HCT116 (cell line): ENCODE measurements around the gene TMPRSS7. TPM values are rescaled to one million over a fixed set of nuclear protein-coding genes. Genes with fewer than 3 reads are reported as not detected.

Experiments used
- ATAC-seq: fragments of 200-7000 bp; cut with Tn5 transposase; 2 replicates; pipeline ENCODE4 v1.9.1; 2020; ENCODE audit warnings: mild to moderate bottlenecking, moderate library complexity
- BruUV-seq: library from RNA; stranded (reverse); fragments of 400-500 nt; replicated peaks from 2 replicates; lab custom pipeline; 2021; lab: Mats Ljungman, UMichigan
- CTCF ChIA-PET: fragments of 300-600 bp; sonication (Branson Sonifier 250); formaldehyde crosslinking; loops from one replicate; lab custom pipeline; 2021; ENCODE audit warnings: antibody characterized with exemption; lab: Charles Lee
- POLR2A ChIA-PET: fragments of 300-600, 350-600 bp; sonication (Branson Sonifier 250); formaldehyde crosslinking; loops from one replicate; lab custom pipeline; 2021; ENCODE audit warnings: antibody characterized with exemption; lab: Charles Lee
- RAD21 ChIA-PET, 2 experiments: fragments of 300-600 bp; sonication (Branson Sonifier 250); formaldehyde crosslinking; loops; one replicate each; lab custom pipeline; 2023; ENCODE audit warnings: low total read pairs in 2 of 2; ENCODE audit not compliant: uncharacterized antibody in 2 of 2, unreplicated experiment in 2 of 2, low non-redundant PET in 1 of 2; lab: Charles Lee
- DNase-seq: peaks from one replicate; pipeline ENCODE4 v3.0.0-alpha.2; 2010; ENCODE audit warnings: low read depth, low spot score
- H2AFZ ChIP-seq: fragments of 200-600 bp; shearing (Covaris generic), sonication (generic); 2 replicates; pipeline ENCODE4 v1.6.1; 2017; ENCODE audit warnings: low read depth, mixed run types, mixed read lengths, antibody characterized with exemption, low read length; ENCODE audit not compliant: poor library complexity, severe bottlenecking
- H3K27ac ChIP-seq: 2 replicates; pipeline ENCODE4 v1.5.1; 2012; ENCODE audit warnings: low read depth, low read length
- H3K27me3 ChIP-seq: fragments of 200-600 bp; sonication (generic); 2 replicates; pipeline ENCODE4 v1.6.1; 2016; ENCODE audit warnings: mixed run types, low read length, mixed read lengths; ENCODE audit not compliant: insufficient read depth
- H3K36me3 ChIP-seq, 2 experiments: fragments of 200-500 bp in 1 of 2; fragments of 200-600 bp in 1 of 2; sonication (Bioruptor generic) in 1 of 2; sonication (generic) in 1 of 2; 2 replicates each; pipeline versions ENCODE4 v1.5.1 to v1.6.1; 2014 to 2016; ENCODE audit warnings: low read length in 2 of 2, inconsistent platforms in 1 of 2, mixed read lengths in 1 of 2, mixed run types in 1 of 2; ENCODE audit not compliant: insufficient read depth in 2 of 2, control insufficient read depth in 1 of 2
- H3K4me1 ChIP-seq, 2 experiments: fragments of 200-600 bp in 1 of 2; sonication (generic) in 1 of 2; 2 replicates each; pipeline versions ENCODE4 v1.5.1 to v1.6.1; 2012 to 2017; ENCODE audit warnings: low read length in 2 of 2, inconsistent platforms in 1 of 2, mild to moderate bottlenecking in 1 of 2, mixed read lengths in 1 of 2, mixed run types in 1 of 2, moderate library complexity in 1 of 2; ENCODE audit not compliant: insufficient read depth in 2 of 2, control insufficient read depth in 1 of 2
- H3K4me2 ChIP-seq: fragments of 200-600 bp; sonication (generic); 2 replicates; pipeline ENCODE4 v1.6.1; 2017; ENCODE audit warnings: mixed run types, low read length, mixed read lengths
- H3K4me3 ChIP-seq, 2 experiments: fragments of 200-600 bp in 1 of 2; sonication (generic) in 1 of 2; replicated peaks in 1 of 2; 2 replicates each; pipeline ENCODE4 v1.5.1; 2011 to 2016; ENCODE audit warnings: low read length in 2 of 2, control low read depth in 1 of 2, low read depth in 1 of 2, mild to moderate bottlenecking in 1 of 2, mixed read lengths in 1 of 2, mixed run types in 1 of 2
- H3K79me2 ChIP-seq: fragments of 200-600 bp; sonication (generic); 2 replicates; pipeline ENCODE4 v1.6.1; 2017; ENCODE audit warnings: mild to moderate bottlenecking, mixed run types, low read length, moderate library complexity, mixed read lengths; ENCODE audit not compliant: insufficient read depth
- H3K9ac ChIP-seq: fragments of 200-600 bp; sonication (generic); 2 replicates; pipeline ENCODE4 v1.6.1; 2016; ENCODE audit warnings: low read length, mixed read lengths
- H3K9me2 ChIP-seq: fragments of 200-600 bp; sonication (generic), shearing (Covaris generic); 2 replicates; pipeline ENCODE4 v1.6.1; 2017; ENCODE audit warnings: mixed run types, mild to moderate bottlenecking, moderate library complexity; ENCODE audit not compliant: insufficient read depth
- H3K9me3 ChIP-seq, 2 experiments: fragments of 200-500 bp in 1 of 2; fragments of 200-600 bp in 1 of 2; sonication (Bioruptor generic) in 1 of 2; sonication (generic) in 1 of 2; 2 replicates each; pipeline ENCODE4 v1.6.1; 2014 to 2017; ENCODE audit warnings: low read length in 2 of 2, mixed read lengths in 2 of 2, inconsistent platforms in 1 of 2, low read depth in 1 of 2, mild to moderate bottlenecking in 1 of 2, mixed run types in 1 of 2, moderate library complexity in 1 of 2; ENCODE audit not compliant: control insufficient read depth in 1 of 2, insufficient read depth in 1 of 2
- H4K20me1 ChIP-seq: fragments of 200-600 bp; sonication (generic), shearing (Covaris generic); 2 replicates; pipeline ENCODE4 v1.6.1; 2017; ENCODE audit warnings: mixed run types, mild to moderate bottlenecking, moderate library complexity; ENCODE audit not compliant: insufficient read depth
- CEBPB ChIP-seq: IDR thresholded peaks from 2 replicates; pipeline ENCODE4 v1.6.1; 2012; ENCODE audit warnings: low read depth
- EZH2 ChIP-seq: fragments of 200-600 bp; sonication (generic); IDR thresholded peaks from 2 replicates; pipeline ENCODE4 v1.6.1; 2017; ENCODE audit warnings: antibody characterized with exemption, mixed run types
- EZH2phosphoT487 ChIP-seq: fragments of 200-600 bp; IDR thresholded peaks from 2 replicates; pipeline ENCODE4 v1.6.1; 2018; ENCODE audit warnings: antibody characterized with exemption, borderline replicate concordance
- FOSL1 ChIP-seq: IDR thresholded peaks from 2 replicates; pipeline ENCODE4 v1.6.1; 2012; ENCODE audit warnings: low read depth
- POLR2A ChIP-seq: IDR thresholded peaks from 2 replicates; pipeline ENCODE4 v1.7.0; 2011; ENCODE audit warnings: borderline replicate concordance; ENCODE audit not compliant: insufficient read depth, insufficient read length; ENCODE audit errors: extremely low read depth
- POLR2AphosphoS5 ChIP-seq: IDR thresholded peaks from 2 replicates; pipeline ENCODE4 v1.6.1; 2011; ENCODE audit warnings: mild to moderate bottlenecking, low read depth, low read length, moderate library complexity
- RAD21 ChIP-seq: IDR thresholded peaks from 2 replicates; pipeline ENCODE4 v1.6.1; 2012; ENCODE audit warnings: low read depth, mild to moderate bottlenecking
- REST ChIP-seq: IDR thresholded peaks from 2 replicates; pipeline ENCODE4 v1.6.1; 2012; ENCODE audit warnings: low read depth
- SIN3A ChIP-seq: IDR thresholded peaks from 2 replicates; pipeline ENCODE4 v1.6.1; 2012; ENCODE audit warnings: low read depth
- SP1 ChIP-seq: IDR thresholded peaks from 2 replicates; pipeline ENCODE4 v1.6.1; 2012; ENCODE audit warnings: low read depth
- SRF ChIP-seq: IDR thresholded peaks from 2 replicates; pipeline ENCODE4 v1.6.1; 2012; ENCODE audit warnings: low read depth
- YY1 ChIP-seq: IDR thresholded peaks from 2 replicates; pipeline ENCODE4 v1.6.1; 2011; ENCODE audit warnings: low read length, low read depth, moderate library complexity, mild to moderate bottlenecking; ENCODE audit not compliant: insufficient replicate concordance; ENCODE audit errors: extremely low read depth
- intact Hi-C: fragments of 100-400 bp; cut with micrococcal nuclease; formaldehyde crosslinking; loops from 2 replicates; pipeline ENCODE4 v1.10.0; 2022
- total RNA-seq: library from RNA; stranded (reverse); gene quantifications from one replicate; pipeline ENCODE4 v1.2.1, GENCODE V29; 2021; ENCODE audit not compliant: unreplicated experiment

The TMPRSS7 gene
- total RNA-seq, 1 experiment from 2014 or later: not detected

GRCh38 chr3:112007633-112008032, 26.9 kb upstream of the TMPRSS7 start:
- H3K79me2 ChIP-seq: no peaks in the 10 kb centered on the region

More at GRCh38 chr3:112007633-112008032, 26.9 kb upstream of the TMPRSS7 start:
- Histone ChIP-seq H3K27ac (no peak overlapping the region), H3K36me3 (no peaks in the 10 kb centered on the region), H3K9me2 (no peaks in the 10 kb centered on the region), H3K4me2 (no peak overlapping the region), H4K20me1 (no peaks in the 10 kb centered on the region), H3K9ac (no peak overlapping the region), H3K27me3 (no peaks in the 10 kb centered on the region), H3K4me1 (peaks cover 0 to 32% of the 10 kb centered on the region in 2 experiments; a peak in 3 of 4 replicates), H2AFZ (no peak overlapping the region), H3K4me3 (no peak overlapping the region), H3K9me3 (no peaks in the 10 kb centered on the region)
- intact Hi-C loops: no loop called here
- ChIA-PET CTCF (interaction anchor here (1.5 to 2.4 kb wide), 2 partner anchors 17 to 40 kb away, joined by 4 to 15 read pairs; no protein-coding TSS in a partner anchor), POLR2A (interaction anchor here (1.1 to 1.3 kb wide), 2 partner anchors 29 to 103 kb away, joined by 3 to 6 read pairs; partner anchors contain the start of gene ABHD10), RAD21 (no interaction called here)
- ATAC-seq (no peak), DNase-seq (no peak)
- no TSS peak for BruUV-seq
- TF ChIP-seq FOSL1: no peak
- no peak for TF ChIP-seq SP1
- no peak for TF ChIP-seq REST
- no peak for TF ChIP-seq POLR2A
- no peak for TF ChIP-seq SIN3A
- no peak for TF ChIP-seq SRF
- no peak for TF ChIP-seq POLR2AphosphoS5
- TF ChIP-seq CEBPB: no peak
- TF ChIP-seq EZH2phosphoT487: no peak
- no peak for TF ChIP-seq EZH2
- TF ChIP-seq YY1: no peak
- TF ChIP-seq RAD21: no peak
